ENCODE results near the gene SDCBP2. TPM values are rescaled to one million over a fixed set of nuclear protein-coding genes. Genes with fewer than 3 reads are reported as not detected.

Gene SDCBP2
- total and polyA plus RNA-seq, 2 of the 13 experiments (the other 11 are each of a cell fraction or from before 2014, with no cell fraction given), result 1.2 to 2.4 TPM

- no TSS peak for BruUV-seq (replicated peaks)
- ATAC-seq (no peak), DNase-seq (ENCODE audit: low spot score) (no peak), FAIRE-seq (no peak)
- no peaks in the 10 kb centered on the region for H3K27me3 ChIP-seq (ENCODE audit: control insufficient read depth in 1 of 2, insufficient read depth in 2 of 2, low read length in 2 of 2)
- no peak overlapping the region for H3K9ac ChIP-seq (ENCODE audit: insufficient read depth, low read depth, low read length)
- ChIA-PET POLR2A (no interaction called here), CTCF (ENCODE audit: low intra/inter-chr PET ratio, low total read pairs) (no interaction called here)
- intact Hi-C loops (cut with micrococcal nuclease; ENCODE audit: unreplicated experiment) (loop anchor here (5.0 kb wide), 1 partner anchor 37 kb away; the partner anchor contains the start of gene SDCBP2), in situ Hi-C loops (cut with HindIII; ENCODE audit: extremely low pct_ligation_motif_present, low pct_unique_long_range_greater_than_20kb) (no loop called here)
- H3K4me3 ChIP-seq (replicated peaks in 1 of 3; ENCODE audit: insufficient read depth in 1 of 3, low read depth in 2 of 3, low read length in 3 of 3), result no peak overlapping the region
- H3K79me2 ChIP-seq (ENCODE audit: insufficient read depth, low read length), result no peaks in the 10 kb centered on the region
- H3K27ac ChIP-seq (ENCODE audit: extremely low read length, insufficient read depth, low read length), result no peak overlapping the region
- WGBS (ENCODE audit: low lambda C conversion rate), result 96% methylated on average over 2 of the region's 2 CpGs
- no peaks in the 10 kb centered on the region for H4K20me1 ChIP-seq (ENCODE audit: insufficient read depth, low read length)
- TF ChIP-seq ZNF674 (CRISPR knock-in tag; IDR thresholded peaks at IDR 0.05; ENCODE audit: low read depth) (no peak), ZNF33B (CRISPR knock-in tag; IDR thresholded peaks at IDR 0.05) (no peak), SNAI1 (CRISPR knock-in tag; IDR thresholded peaks at IDR 0.05; ENCODE audit: borderline replicate concordance) (no peak), CAMTA2 (CRISPR knock-in tag; IDR thresholded peaks at IDR 0.05; ENCODE audit: borderline replicate concordance) (no peak), TCF7 (IDR thresholded peaks at IDR 0.05; ENCODE audit: low read depth) (no peak), JUN (CRISPR knock-in tag; IDR thresholded peaks at IDR 0.05) (no peak), ZNF136 (CRISPR knock-in tag; IDR thresholded peaks at IDR 0.05; ENCODE audit: low read depth) (no peak), ZSCAN31 (CRISPR knock-in tag; IDR thresholded peaks at IDR 0.05; ENCODE audit: low read depth) (no peak), PHF20 (CRISPR knock-in tag; IDR thresholded peaks at IDR 0.05) (no peak), ZNF280B (CRISPR knock-in tag; IDR thresholded peaks at IDR 0.05; ENCODE audit: borderline replicate concordance) (no peak), HMGA1 (CRISPR knock-in tag; conservative IDR thresholded peaks at IDR 0.05) (no peak), ZNF781 (CRISPR knock-in tag; IDR thresholded peaks at IDR 0.05; ENCODE audit: borderline replicate concordance, not compliant biosample characterization) (no peak)
- TF ChIP-seq, protein P1, sequence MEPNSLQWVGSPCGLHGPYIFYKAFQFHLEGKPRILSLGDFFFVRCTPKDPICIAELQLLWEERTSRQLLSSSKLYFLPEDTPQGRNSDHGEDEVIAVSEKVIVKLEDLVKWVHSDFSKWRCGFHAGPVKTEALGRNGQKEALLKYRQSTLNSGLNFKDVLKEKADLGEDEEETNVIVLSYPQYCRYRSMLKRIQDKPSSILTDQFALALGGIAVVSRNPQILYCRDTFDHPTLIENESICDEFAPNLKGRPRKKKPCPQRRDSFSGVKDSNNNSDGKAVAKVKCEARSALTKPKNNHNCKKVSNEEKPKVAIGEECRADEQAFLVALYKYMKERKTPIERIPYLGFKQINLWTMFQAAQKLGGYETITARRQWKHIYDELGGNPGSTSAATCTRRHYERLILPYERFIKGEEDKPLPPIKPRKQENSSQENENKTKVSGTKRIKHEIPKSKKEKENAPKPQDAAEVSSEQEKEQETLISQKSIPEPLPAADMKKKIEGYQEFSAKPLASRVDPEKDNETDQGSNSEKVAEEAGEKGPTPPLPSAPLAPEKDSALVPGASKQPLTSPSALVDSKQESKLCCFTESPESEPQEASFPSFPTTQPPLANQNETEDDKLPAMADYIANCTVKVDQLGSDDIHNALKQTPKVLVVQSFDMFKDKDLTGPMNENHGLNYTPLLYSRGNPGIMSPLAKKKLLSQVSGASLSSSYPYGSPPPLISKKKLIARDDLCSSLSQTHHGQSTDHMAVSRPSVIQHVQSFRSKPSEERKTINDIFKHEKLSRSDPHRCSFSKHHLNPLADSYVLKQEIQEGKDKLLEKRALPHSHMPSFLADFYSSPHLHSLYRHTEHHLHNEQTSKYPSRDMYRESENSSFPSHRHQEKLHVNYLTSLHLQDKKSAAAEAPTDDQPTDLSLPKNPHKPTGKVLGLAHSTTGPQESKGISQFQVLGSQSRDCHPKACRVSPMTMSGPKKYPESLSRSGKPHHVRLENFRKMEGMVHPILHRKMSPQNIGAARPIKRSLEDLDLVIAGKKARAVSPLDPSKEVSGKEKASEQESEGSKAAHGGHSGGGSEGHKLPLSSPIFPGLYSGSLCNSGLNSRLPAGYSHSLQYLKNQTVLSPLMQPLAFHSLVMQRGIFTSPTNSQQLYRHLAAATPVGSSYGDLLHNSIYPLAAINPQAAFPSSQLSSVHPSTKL (CRISPR knock-in tag; IDR thresholded peaks at IDR 0.05), result no peak
- no peak overlapping the region for H2AFZ ChIP-seq (ENCODE audit: low read length)
- H3K4me1 ChIP-seq (ENCODE audit: insufficient read depth, low read length), result peaks cover 5% of the 10 kb centered on the region; the same call in 1 of the 2 replicates
- H3K9me3 ChIP-seq (ENCODE audit: low read length), result no peaks in the 10 kb centered on the region
- no peak overlapping the region for H3K4me2 ChIP-seq (ENCODE audit: low read depth, low read length)
- peaks cover 13 to 52% of the 10 kb centered on the region in 2 experiments for H3K36me3 ChIP-seq (replicated peaks in 1 of 2; ENCODE audit: control insufficient read depth in 1 of 2, insufficient read depth in 2 of 2, low read length in 2 of 2)
Measured at GRCh38 chr20:1364106-1364505, 35.2 kb upstream of the SDCBP2 start.
